HG02571 (cell line): Measurements from ENCODE around the gene SHISA4.
"Not testable (repeated sequence)": the region's sequence is repeated elsewhere in the genome, so short reads cannot be mapped to it uniquely, and the experiment has no call there.

Experiments used
- ATAC-seq: cut with Tn5 transposase; IDR thresholded peaks from one replicate; pipeline ENCODE4 v1.9.1; 2021; ENCODE audit warnings: mild to moderate bottlenecking, moderate library complexity; ENCODE audit not compliant: unreplicated experiment

SHISA4 gene

GRCh38 chr1:201895913-201896807 is 7.5 kb downstream of the SHISA4 start:
- ATAC-seq = peak; percentile 80

DNA sequence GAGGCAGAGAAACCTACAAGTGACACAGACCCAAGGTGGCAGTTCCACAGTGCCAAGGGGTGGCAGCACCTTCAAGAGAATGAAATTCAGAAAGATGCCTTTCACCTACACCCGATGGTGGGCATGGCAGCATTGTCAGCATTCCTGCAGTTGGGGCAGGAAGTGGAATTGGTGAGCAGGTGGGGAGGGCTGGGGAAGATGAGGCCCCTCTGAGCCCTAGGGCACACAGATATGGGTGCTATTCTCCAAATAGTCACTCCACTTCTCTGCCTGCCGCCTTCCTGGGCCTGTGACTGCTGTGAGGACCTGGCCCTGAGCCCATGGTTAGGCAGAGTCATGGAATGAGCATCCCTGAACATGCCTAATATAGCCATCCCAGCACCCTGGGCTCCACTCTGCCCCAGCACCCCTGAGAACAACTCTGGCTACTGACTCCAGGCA is 8.3 kb downstream of the SHISA4 start:
- ATAC-seq = no peak

GRCh38 chr1:201898240-201898894 is 9.7 kb downstream of the SHISA4 start:
- ATAC-seq = no peak

DNA sequence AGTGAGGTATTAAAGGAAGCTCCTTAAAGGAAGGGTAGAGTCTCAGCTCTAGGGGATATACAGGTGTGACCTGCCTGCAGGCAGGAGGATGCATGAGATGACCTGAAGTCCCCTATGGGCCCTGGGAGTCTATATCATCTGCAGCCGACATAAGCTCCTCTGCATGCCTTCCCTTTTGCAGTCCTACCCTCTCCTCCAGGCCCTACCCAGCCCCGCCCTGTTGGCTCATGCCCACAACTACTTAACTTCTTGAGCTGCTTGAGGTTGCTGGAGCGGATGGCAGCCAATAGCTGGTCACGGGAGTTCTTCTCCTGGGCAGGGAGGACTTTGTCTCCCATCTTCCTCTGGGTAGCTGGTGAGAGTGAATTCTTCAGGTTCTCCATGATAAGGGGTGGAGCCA is 10.3 kb downstream of the SHISA4 start:
- no peak for ATAC-seq

DNA sequence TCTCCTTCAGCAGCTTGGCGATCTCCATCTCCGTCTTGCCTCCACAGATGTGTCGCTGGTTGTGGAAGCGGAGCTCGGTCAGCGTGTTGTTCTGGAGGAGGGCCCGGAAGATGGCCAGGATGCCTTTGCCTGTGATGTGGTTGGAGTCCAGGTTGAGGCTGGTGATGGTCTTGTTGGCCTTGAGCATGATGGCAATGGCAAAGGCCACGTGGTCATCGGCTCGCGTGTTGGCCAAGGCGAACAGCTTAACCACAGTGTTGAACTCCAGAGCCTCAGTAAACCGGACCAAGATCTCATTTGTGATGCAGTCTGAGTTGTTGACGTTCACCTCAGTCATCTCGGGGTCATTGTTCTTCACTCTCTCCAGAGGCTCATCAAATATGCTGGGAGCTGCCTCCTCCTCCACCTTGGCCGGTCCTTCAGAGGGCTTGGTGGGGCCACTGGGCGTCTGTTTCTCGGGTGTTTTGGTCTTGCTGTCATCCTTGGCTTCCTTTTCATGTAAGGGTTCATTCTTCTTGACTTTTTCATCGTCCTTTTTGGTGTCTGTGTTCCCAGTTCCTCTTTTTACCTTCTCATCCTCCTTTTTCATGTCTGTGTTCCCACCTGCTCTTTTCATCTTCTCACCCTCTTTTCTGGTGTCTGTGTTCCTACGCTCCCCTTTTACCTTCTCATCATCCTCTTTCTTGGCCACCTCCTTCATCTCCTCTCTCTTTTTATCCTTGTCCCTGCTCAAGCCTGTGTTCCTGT is 11.2 kb downstream of the SHISA4 start:
- ATAC-seq = no peak

DNA sequence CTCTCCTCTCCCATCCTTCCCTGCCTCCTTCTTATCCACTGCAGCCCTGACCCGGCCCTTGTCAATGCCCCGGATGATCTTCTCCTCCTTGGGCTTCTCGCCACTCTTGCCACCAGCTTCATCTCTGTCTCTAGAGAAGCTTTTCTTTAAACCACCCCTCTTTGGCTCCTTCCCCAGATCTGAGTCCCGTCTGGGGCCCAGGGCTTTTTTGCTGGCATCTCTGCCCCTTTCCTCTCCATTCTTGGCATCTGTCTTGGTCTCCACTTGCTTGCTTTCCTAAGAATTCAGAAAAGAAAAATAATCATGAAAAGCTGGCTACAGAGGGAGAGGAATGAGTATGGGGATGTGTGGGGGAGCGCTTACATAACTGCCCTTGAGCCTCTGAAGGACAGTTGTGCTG is 11.8 kb downstream of the SHISA4 start:
- no peak for ATAC-seq

DNA sequence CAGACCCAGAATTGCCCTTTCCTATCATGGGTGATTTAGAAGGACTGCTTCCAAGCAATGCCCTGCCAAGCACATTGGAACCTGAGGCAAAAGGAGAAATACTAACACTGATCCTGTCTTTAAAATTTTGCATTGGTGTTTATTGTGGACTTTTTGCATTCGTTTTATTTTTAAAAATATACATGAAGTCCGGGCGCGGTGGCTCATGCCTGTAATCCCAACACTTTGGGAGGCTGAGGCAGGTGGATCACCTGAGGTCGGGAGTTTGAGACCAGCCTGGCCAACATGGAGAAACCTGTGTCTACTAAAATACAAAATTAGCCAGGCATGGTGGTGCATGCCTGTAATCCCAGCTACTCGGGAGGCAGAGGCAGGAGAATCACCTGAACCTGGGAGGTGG is 12.3 kb downstream of the SHISA4 start:
- ATAC-seq = not testable (repeated sequence)

GRCh38 chr1:201902198-201902597 is 13.5 kb downstream of the SHISA4 start:
- no peak for ATAC-seq

GRCh38 chr1:201903135-201903534 is 14.4 kb downstream of the SHISA4 start:
- ATAC-seq = no peak

GRCh38 chr1:201904579-201904978 is 15.9 kb downstream of the SHISA4 start:
- ATAC-seq = no peak

- ATAC-seq = no peak
Observed at GRCh38 chr1:201905234-201905890, 16.7 kb downstream of the SHISA4 start.

GRCh38 chr1:201906336-201906735 is 17.6 kb downstream of the SHISA4 start:
- no peak for ATAC-seq

- ATAC-seq = no peak
Observed at GRCh38 chr1:201907621-201908020, 18.9 kb downstream of the SHISA4 start.

DNA sequence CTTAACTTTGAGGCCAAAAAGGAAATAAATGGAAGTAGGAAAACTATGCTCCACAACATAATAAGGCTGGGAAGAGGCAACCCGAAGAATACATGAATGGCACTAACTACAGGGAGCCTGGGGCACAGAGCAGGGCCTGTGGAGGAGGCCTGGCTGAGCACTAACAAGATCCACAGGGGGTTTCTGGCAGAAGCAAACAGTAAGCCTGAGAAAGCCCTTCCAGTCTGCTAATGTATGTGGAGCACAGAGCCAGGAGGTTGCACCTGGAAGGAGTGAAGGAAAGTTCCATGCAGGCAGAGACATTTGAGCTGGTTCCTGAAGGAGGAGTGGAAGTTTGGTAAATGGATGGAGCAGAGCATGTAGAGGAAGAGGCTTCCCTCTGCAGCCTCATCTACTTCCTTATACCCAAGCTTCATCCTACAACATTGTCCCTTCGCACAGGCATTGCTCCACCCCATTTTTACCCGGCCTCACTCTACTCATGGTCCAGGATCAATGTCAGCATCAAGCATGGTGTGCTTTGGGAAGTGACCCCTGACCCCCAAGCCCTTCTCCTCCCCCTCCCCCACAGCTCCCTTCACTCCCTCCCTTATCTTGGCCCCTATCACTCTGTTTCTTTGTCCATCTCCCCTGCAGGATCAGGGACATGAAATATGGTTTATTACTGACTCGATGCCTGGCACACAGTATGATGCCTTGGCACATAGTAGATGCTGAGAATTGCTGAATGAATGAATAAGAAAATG is 23.3 kb downstream of the SHISA4 start:
- ATAC-seq = no peak

DNA sequence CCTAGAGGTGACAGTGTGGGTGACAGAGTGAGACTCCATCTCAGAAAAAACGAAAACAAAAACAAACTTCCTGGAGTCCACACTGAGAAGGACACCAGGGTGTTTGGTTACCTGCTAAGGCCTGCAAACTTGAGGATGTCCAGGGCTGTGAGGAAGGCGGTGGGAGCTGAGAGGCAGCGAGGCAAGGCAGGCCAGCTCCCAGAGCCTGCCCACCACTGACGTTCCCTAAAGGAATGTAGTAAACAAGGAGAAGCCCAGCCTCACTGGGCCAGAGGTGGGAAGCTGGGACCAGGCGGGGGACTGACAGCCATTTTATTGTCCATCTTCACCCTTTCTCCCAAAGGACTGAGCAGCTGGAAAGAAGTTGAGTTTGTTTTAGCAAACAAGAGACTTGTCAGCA is 24.1 kb downstream of the SHISA4 start:
- no peak for ATAC-seq

- no peak for ATAC-seq
Observed at GRCh38 chr1:201914456-201915235, 25.9 kb downstream of the SHISA4 start.

GRCh38 chr1:201916649-201917249 is 28.1 kb downstream of the SHISA4 start:
- ATAC-seq = no peak

DNA sequence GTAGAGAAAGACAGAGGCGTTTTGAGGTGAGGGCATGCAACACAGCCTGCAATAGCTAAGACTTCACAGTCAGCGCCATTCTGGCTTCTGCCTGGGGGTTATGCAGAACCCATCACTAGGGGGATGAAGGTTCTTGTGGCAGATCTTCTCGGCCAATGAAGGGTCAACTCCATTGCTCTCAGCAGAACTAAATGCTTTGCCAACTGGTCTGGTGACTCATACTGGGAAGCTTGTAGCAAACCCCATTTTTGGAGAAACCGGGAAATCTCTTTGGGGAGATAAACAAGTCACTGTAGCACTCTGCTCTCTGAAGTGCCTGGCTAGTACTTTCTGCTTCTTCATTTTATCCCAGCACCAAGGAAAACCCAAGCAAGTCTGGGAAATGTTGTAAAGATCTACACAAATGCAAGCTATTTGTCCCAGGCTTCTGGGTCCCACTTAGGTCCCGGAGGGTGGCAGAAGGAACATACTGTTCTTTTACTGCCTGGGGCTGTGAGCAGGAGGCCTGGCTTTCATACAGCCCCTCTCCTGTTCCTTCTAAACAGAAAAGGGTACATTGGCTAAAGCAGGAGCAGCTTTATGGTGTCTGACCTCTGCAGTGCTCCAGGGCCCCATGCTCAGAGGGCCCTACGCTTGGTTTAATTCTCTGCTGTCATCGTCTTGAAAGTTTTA is 28.8 kb downstream of the SHISA4 start:
- ATAC-seq = no peak

GRCh38 chr1:201918343-201918742 is 29.6 kb downstream of the SHISA4 start:
- no peak for ATAC-seq
